ENCODE results near the gene RAB1B. TPM values are rescaled to one million over a fixed set of nuclear protein-coding genes. Genes with fewer than 3 reads are reported as not detected.

Gene RAB1B
- total and polyA plus RNA-seq, 2 donors (not counting 1 experiment from before 2014, with no cell fraction given): 77.1 to 77.8 TPM

DNA sequence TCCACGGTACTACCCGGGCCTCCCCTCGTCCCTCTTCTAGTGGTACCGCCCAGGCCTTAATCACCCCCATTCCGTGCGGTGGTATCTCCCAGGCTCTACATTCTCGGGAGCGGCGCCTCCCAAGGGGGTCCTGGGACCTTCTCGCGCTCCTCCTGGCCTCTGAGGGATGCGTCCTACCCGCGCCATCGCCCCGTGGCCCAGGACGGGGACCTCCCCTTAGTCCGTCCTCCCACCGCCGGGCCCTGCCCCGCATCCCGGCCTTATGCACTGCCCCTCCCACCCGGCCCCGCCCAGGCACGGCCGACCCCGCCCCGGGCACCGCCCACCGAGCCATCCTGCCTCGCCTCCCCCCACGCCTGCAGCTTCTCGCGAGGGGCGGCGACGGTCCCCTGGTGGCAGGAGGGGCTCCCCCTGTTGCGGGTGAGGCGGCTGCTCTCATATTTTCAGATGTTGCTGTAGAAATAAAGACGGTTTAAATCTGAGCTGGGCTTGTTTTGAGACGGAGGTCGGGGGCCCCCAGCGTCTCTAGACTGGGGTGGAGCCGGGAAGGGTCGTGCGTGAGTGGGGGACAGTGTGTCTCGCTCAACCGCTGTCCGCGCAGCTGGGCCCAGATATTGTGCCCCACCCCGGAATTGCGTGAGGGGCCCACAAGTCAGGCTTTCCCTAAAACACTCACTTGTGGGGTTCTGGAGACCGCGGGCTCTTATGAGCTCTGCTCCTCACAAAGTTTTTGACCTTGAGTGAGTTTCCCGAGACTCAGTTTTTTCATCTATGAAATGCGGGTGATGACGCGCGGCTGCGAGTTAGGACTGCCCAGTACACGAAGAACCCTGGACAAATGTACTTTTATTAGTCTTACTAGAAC, 828 bp upstream of the RAB1B start:
- Histone ChIP-seq H2AFZ (ENCODE audit: insufficient read depth, low read depth, low read length, poor library complexity, severe bottlenecking) (peak overlapping the region; percentile 79), H3K9me3 (ENCODE audit: control extremely low read depth in 1 of 3, control insufficient read depth in 2 of 3, insufficient read depth in 1 of 3, low read length in 2 of 3) (no peaks in the 10 kb centered on the region), H3K79me2 (ENCODE audit: control insufficient read depth, insufficient read depth, low read length) (peaks cover 38% of the 10 kb centered on the region), H3K27ac (ENCODE audit: low read length in 2 of 2) (peak overlapping the region; percentile 81 to 97), H3K36me3 (replicated peaks in 1 of 2; ENCODE audit: control extremely low read depth in 1 of 2, control insufficient read depth in 1 of 2, extremely low read depth in 1 of 2, insufficient read depth in 2 of 2, low read length in 1 of 2) (peaks cover 0 to 42% of the 10 kb centered on the region in 2 experiments), H3K4me1 (ENCODE audit: control insufficient read depth in 2 of 2, insufficient read depth in 2 of 2, low read length in 2 of 2) (peaks cover 14 to 27% of the 10 kb centered on the region in 2 donors), H4K20me1 (ENCODE audit: control insufficient read depth, insufficient read depth, low read length, poor library complexity, severe bottlenecking) (peaks cover 30% of the 10 kb centered on the region), H3K9ac (ENCODE audit: low read length) (peak overlapping the region; percentile 94), H3K4me3 (ENCODE audit: control extremely low read depth in 1 of 5, extremely low read depth in 1 of 5, insufficient read depth in 1 of 5, low read depth in 2 of 5, low read length in 4 of 5) (peak overlapping the region; percentile 83 to 100 (median 98)), H3K4me2 (replicated peaks; ENCODE audit: low read depth, low read length, poor library complexity, severe bottlenecking) (peak overlapping the region; percentile 99), H3K27me3 (replicated peaks in 1 of 4; ENCODE audit: control extremely low read depth in 1 of 4, control insufficient read depth in 3 of 4, insufficient read depth in 4 of 4, low read length in 3 of 4) (no peaks in the 10 kb centered on the region)
- Mint-ChIP-seq H3K9me3 (ENCODE audit: insufficient read depth) (no peaks in the 10 kb centered on the region), H3K27me3 (no peaks in the 10 kb centered on the region), H3K4me3 (peak overlapping the region; percentile 95), H3K4me1 (peaks cover 29% of the 10 kb centered on the region), H3K27ac (peak overlapping the region; percentile 96)
- DNase-seq (peak; percentile 93), ATAC-seq (ENCODE audit: low read depth) (peak; percentile 64)
- no peak for TF ChIP-seq EZH2 (IDR thresholded peaks at IDR 0.05; ENCODE audit: borderline replicate concordance, insufficient read depth, low read depth, low read length, poor library complexity, severe bottlenecking)
- peak; percentile 30 for TF ChIP-seq CTCF (IDR thresholded peaks at IDR 0.05)
- under 1% methylated on average over 44 of the region's 61 CpGs for WGBS (ENCODE audit: insufficient coverage)
- POLR2A ChIA-PET: interaction anchor here (0.5 to 2.4 kb wide), 13 partner anchors 15 to 1145 kb away, joined by 3 to 13 read pairs (median 5); partner anchors contain the start of genes BANF1, EIF1AD, FAU and MRPL49
- CTCF ChIA-PET: interaction anchor here (0.6 to 1.6 kb wide), 7 partner anchors 15 to 379 kb away, joined by 3 to 9 read pairs (median 3); partner anchors contain the start of gene YIF1A
- intact Hi-C loops (cut with micrococcal nuclease): loop anchor here (1.0 to 5.0 kb wide), 7 partner anchors 15 to 555 kb away; partner anchors contain the start of genes BRMS1, CFL1, KAT5 and SF3B2

Measured in B cell (primary cell).